ENCODE measurements around the gene BRINP2. TPM values are rescaled to one million over a fixed set of nuclear protein-coding genes. Genes with fewer than 3 reads are reported as not detected.

The BRINP2 gene
- total and polyA plus RNA-seq, 2 of the 4 experiments (the other 2 are of a cell fraction), result not detected

- no peak overlapping the region for H2BK20ac ChIP-seq (ENCODE audit: low read depth, low read length)
- no peak overlapping the region for H3K18ac ChIP-seq (ENCODE audit: low read depth, low read length)
- no peak overlapping the region for H2BK5ac ChIP-seq (ENCODE audit: low read depth, low read length, poor library complexity, severe bottlenecking)
- H3K4me1 ChIP-seq (ENCODE audit: control insufficient read depth, insufficient read depth, low read length), result no peaks in the 10 kb centered on the region
- H3K23ac ChIP-seq (ENCODE audit: low read depth, low read length), result no peak overlapping the region
- TF ChIP-seq RCOR1 (IDR thresholded peaks at IDR 0.05; ENCODE audit: insufficient replicate concordance, low read length) (no peak), RFX5 (IDR thresholded peaks at IDR 0.05; ENCODE audit: low read depth, low read length) (no peak), CEBPB (IDR thresholded peaks at IDR 0.05; ENCODE audit: low read depth, low read length) (no peak), SMC3 (IDR thresholded peaks at IDR 0.05; ENCODE audit: low read depth, low read length) (no peak), MAZ (IDR thresholded peaks at IDR 0.05; ENCODE audit: borderline replicate concordance, low read depth, low read length) (no peak), POLR2A (IDR thresholded peaks at IDR 0.05; ENCODE audit: low read depth, low read length) (no peak), NFE2L2 (IDR thresholded peaks at IDR 0.05; ENCODE audit: low read depth, low read length) (no peak), CHD1 (IDR thresholded peaks at IDR 0.05; ENCODE audit: low read depth, low read length) (no peak), FOS (IDR thresholded peaks at IDR 0.05; ENCODE audit: low read depth, low read length) (no peak), MXI1 (IDR thresholded peaks at IDR 0.05; ENCODE audit: borderline replicate concordance, low read depth, low read length) (no peak), CTCF (conservative IDR thresholded peaks at IDR 0.05; ENCODE audit: low read depth, low read length) (no peak), BHLHE40 (IDR thresholded peaks at IDR 0.05; ENCODE audit: low read depth, low read length) (no peak), RAD21 (IDR thresholded peaks at IDR 0.05; ENCODE audit: low read length) (no peak), MAFK (IDR thresholded peaks at IDR 0.05; ENCODE audit: low read depth, low read length) (no peak)
- TF ChIP-seq, protein P1, sequence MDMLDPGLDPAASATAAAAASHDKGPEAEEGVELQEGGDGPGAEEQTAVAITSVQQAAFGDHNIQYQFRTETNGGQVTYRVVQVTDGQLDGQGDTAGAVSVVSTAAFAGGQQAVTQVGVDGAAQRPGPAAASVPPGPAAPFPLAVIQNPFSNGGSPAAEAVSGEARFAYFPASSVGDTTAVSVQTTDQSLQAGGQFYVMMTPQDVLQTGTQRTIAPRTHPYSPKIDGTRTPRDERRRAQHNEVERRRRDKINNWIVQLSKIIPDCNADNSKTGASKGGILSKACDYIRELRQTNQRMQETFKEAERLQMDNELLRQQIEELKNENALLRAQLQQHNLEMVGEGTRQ (IDR thresholded peaks at IDR 0.05; ENCODE audit: low read depth, low read length), result no peak
- TF ChIP-seq, protein P2, sequence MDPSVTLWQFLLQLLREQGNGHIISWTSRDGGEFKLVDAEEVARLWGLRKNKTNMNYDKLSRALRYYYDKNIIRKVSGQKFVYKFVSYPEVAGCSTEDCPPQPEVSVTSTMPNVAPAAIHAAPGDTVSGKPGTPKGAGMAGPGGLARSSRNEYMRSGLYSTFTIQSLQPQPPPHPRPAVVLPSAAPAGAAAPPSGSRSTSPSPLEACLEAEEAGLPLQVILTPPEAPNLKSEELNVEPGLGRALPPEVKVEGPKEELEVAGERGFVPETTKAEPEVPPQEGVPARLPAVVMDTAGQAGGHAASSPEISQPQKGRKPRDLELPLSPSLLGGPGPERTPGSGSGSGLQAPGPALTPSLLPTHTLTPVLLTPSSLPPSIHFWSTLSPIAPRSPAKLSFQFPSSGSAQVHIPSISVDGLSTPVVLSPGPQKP (IDR thresholded peaks at IDR 0.05; ENCODE audit: borderline replicate concordance, low read depth, low read length), result no peak
- no peak overlapping the region for H3K4me3 ChIP-seq (ENCODE audit: insufficient read depth, low read depth, low read length)
- WGBS, 2 experiments (ENCODE audit: extremely low coverage in 2 of 2, insufficient read length in 1 of 2), result no CpG with 5 or more reads among the region's 2 CpGs
- H3K14ac ChIP-seq (replicated peaks; ENCODE audit: low read depth, low read length), result no peak overlapping the region
- DNase-seq (no peak), ATAC-seq (ENCODE audit: low read depth) (no peak)
- in situ Hi-C loops (cut with MboI; ENCODE audit: low sequenced_read_pairs) (no loop called here), intact Hi-C loops (cut with micrococcal nuclease) (loop anchor here (10.0 kb wide), 1 partner anchor 758 kb away; no protein-coding TSS in a partner anchor), dilution Hi-C loops (cut with HindIII; ENCODE audit: low sequenced_read_pairs, unreplicated experiment) (no loop called here)
- no peak overlapping the region for H3K4ac ChIP-seq (ENCODE audit: low read depth, low read length)
- no peak overlapping the region for H3K9ac ChIP-seq (ENCODE audit: low read depth, low read length)
- H2AK5ac ChIP-seq (ENCODE audit: low read depth, low read length), result no peak overlapping the region
- H3K4me2 ChIP-seq (ENCODE audit: low read depth, low read length), result no peak overlapping the region
- POLR2A ChIA-PET (ENCODE audit: unreplicated experiment), result no interaction called here
- H3K9me3 ChIP-seq (ENCODE audit: control insufficient read depth, insufficient read depth, low read length), result no peaks in the 10 kb centered on the region
- no peaks in the 10 kb centered on the region; the same call in 1 of the 2 replicates for H3K9me1 ChIP-seq (ENCODE audit: insufficient read depth, low read length)
- CTCF ChIA-PET, result no interaction called here
- H2AK9ac ChIP-seq (replicated peaks; ENCODE audit: low read depth, low read length, poor library complexity), result no peak overlapping the region
- H3K56ac ChIP-seq (ENCODE audit: extremely low read depth, insufficient read depth, low read length), result no peak overlapping the region
- H2BK120ac ChIP-seq (ENCODE audit: low read depth, low read length), result no peak overlapping the region
- H3K79me1 ChIP-seq (ENCODE audit: low read depth in 1 of 2, low read length in 2 of 2), result no peaks in the 10 kb centered on the region
- no peak overlapping the region for H2BK15ac ChIP-seq (ENCODE audit: low read depth, low read length)
- no peaks in the 10 kb centered on the region for H3K36me3 ChIP-seq (ENCODE audit: control insufficient read depth, insufficient read depth, low read length)
- H4K91ac ChIP-seq (ENCODE audit: insufficient read depth, low read depth, low read length), result no peak overlapping the region
- H4K8ac ChIP-seq (ENCODE audit: low read depth in 2 of 2, low read length in 2 of 2), result no peak overlapping the region
- H3K27me3 ChIP-seq (ENCODE audit: control insufficient read depth, insufficient read depth, low read length), result no peaks in the 10 kb centered on the region; the same call in none of the 2 replicates
- no peaks in the 10 kb centered on the region for H4K20me1 ChIP-seq (ENCODE audit: insufficient read depth, low read length)
- no peak overlapping the region for H2AFZ ChIP-seq (replicated peaks; ENCODE audit: low read length, poor library complexity)
- H4K5ac ChIP-seq (ENCODE audit: low read depth, low read length), result no peak overlapping the region
- no peak overlapping the region for H3K27ac ChIP-seq (ENCODE audit: insufficient read depth, low read length)
- BruUV-seq (replicated peaks), result no TSS peak
These were observed 15.9 kb downstream of the BRINP2 start for GRCh38 chr1:177186639-177187038.

Data from IMR-90 (cell line).